ENCODE results near the gene DOCK1. TPM values are rescaled to one million over a fixed set of nuclear protein-coding genes. Genes with fewer than 3 reads are reported as not detected.

The DOCK1 gene
- total RNA-seq, 2 experiments from 2014 or later: 0.13 TPM; not detected in 1

- ChIA-PET POLR2A (no interaction called here), CTCF (no interaction called here)
- no peaks in the 10 kb centered on the region for H3K36me3 Mint-ChIP-seq (ENCODE audit: low read depth)
- no peak overlapping the region for H3K27ac Mint-ChIP-seq
- H3K4me1 Mint-ChIP-seq: no peaks in the 10 kb centered on the region
- H3K27me3 Mint-ChIP-seq: peaks cover 8% of the 10 kb centered on the region
- H3K9me3 Mint-ChIP-seq: peaks cover 4% of the 10 kb centered on the region
- H3K4me3 Mint-ChIP-seq: no peak overlapping the region
- no peak for DNase-seq
Observed at GRCh38 chr10:127200646-127201045, 295.4 kb downstream of the DOCK1 start.

DNA sequence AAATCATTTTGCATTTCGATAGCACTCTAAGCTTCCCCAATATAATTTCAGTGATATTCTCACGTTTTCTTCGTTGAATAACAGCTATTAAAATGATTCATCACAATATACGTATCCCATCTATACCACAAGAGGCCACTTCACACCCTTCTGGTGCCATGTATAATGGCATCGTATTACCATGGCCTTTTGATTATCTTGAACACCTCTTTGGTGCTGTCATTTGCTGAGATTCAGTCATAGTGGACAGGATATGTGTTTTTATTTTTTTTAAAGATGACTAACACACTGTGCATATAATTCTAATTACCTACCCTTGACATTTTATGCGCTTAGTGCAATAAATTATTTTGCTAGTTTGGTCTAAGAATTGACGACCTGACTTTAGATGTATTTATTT is 297.8 kb downstream of the DOCK1 start:
- Mint-ChIP-seq H3K9me3 (peaks cover 4% of the 10 kb centered on the region), H3K27me3 (peaks cover 3% of the 10 kb centered on the region), H3K36me3 (ENCODE audit: low read depth) (no peaks in the 10 kb centered on the region), H3K4me1 (no peaks in the 10 kb centered on the region), H3K4me3 (no peak overlapping the region), H3K27ac (no peak overlapping the region)
- no peak for DNase-seq
- POLR2A ChIA-PET: no interaction called here
- CTCF ChIA-PET: no interaction called here

GRCh38 chr10:127207081-127207480 is 301.9 kb downstream of the DOCK1 start:
- ChIA-PET POLR2A (no interaction called here), CTCF (no interaction called here)
- Mint-ChIP-seq H3K27me3 (no peaks in the 10 kb centered on the region), H3K9me3 (peaks cover 2% of the 10 kb centered on the region), H3K4me3 (no peak overlapping the region), H3K27ac (no peak overlapping the region), H3K4me1 (no peaks in the 10 kb centered on the region), H3K36me3 (ENCODE audit: low read depth) (no peaks in the 10 kb centered on the region)
- DNase-seq: no peak

DNA sequence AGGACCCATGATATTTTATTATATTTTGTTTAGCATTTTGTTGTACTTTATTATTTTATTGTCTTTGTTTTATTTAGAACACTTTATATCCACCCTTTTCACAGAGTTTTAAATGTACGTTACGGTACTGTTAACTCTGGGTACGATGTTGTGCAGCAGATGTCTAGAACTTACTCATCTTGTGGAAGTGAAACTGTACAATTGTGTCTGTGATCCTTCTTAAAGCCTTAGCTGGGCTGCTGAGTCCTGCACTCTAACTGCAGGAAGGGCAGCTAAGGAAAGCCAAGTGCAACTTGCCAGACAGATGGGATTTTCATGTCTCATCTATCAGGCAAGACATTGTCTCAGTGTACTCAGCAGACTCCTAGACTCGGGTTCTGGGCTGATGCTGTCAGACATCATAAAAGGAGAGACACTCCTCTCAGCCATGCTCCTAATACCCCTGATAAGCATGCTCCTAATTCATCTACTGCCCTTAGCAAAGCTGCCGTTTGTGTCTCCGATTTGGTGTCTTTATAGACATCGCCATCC is 305.8 kb downstream of the DOCK1 start:
- DNase-seq: no peak
- Mint-ChIP-seq H3K9me3 (peaks cover 3% of the 10 kb centered on the region), H3K4me3 (no peak overlapping the region), H3K27me3 (no peaks in the 10 kb centered on the region), H3K36me3 (ENCODE audit: low read depth) (no peaks in the 10 kb centered on the region), H3K4me1 (no peaks in the 10 kb centered on the region), H3K27ac (no peak overlapping the region)
- ChIA-PET CTCF (no interaction called here), POLR2A (no interaction called here)

- no peaks in the 10 kb centered on the region for H3K36me3 Mint-ChIP-seq (ENCODE audit: low read depth)
- no peak overlapping the region for H3K27ac Mint-ChIP-seq
- no peak overlapping the region for H3K4me3 Mint-ChIP-seq
- POLR2A ChIA-PET: no interaction called here
- peaks cover 3% of the 10 kb centered on the region for H3K9me3 Mint-ChIP-seq
- H3K4me1 Mint-ChIP-seq: no peaks in the 10 kb centered on the region
- no peaks in the 10 kb centered on the region for H3K27me3 Mint-ChIP-seq
- DNase-seq: no peak
- CTCF ChIA-PET: no interaction called here
Observed at GRCh38 chr10:127215866-127216265, 310.6 kb downstream of the DOCK1 start.

DNA sequence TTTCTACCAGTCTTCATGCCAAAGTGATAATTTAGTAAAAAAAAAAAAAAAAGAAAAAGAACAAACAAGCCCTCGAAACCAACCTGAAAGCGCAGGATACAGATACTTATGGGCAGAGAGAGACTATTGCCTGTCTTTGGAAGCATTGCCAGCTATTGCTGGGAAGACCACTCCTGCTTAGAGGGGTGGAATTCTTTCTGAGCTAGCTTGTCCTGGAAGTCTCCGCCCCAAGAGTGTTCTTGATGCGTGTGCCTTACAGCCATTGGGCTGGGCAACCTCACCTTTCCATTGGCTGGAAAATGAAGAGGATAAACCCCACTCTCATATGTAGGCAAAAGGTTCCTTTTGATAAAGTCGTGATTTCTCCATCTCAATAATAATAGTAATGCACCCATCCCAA is 311.0 kb downstream of the DOCK1 start:
- no peaks in the 10 kb centered on the region for H3K4me1 Mint-ChIP-seq
- ChIA-PET POLR2A (no interaction called here), CTCF (no interaction called here)
- DNase-seq: no peak
- no peaks in the 10 kb centered on the region for H3K36me3 Mint-ChIP-seq (ENCODE audit: low read depth)
- no peaks in the 10 kb centered on the region for H3K27me3 Mint-ChIP-seq
- peaks cover 3% of the 10 kb centered on the region for H3K9me3 Mint-ChIP-seq
- H3K27ac Mint-ChIP-seq: no peak overlapping the region
- no peak overlapping the region for H3K4me3 Mint-ChIP-seq

GRCh38 chr10:127216786-127217185 is 311.6 kb downstream of the DOCK1 start:
- CTCF ChIA-PET: no interaction called here
- H3K9me3 Mint-ChIP-seq: peaks cover 3% of the 10 kb centered on the region
- no peaks in the 10 kb centered on the region for H3K4me1 Mint-ChIP-seq
- POLR2A ChIA-PET: no interaction called here
- no peak overlapping the region for H3K27ac Mint-ChIP-seq
- no peak overlapping the region for H3K4me3 Mint-ChIP-seq
- no peaks in the 10 kb centered on the region for H3K36me3 Mint-ChIP-seq (ENCODE audit: low read depth)
- DNase-seq: no peak
- H3K27me3 Mint-ChIP-seq: no peaks in the 10 kb centered on the region

- DNase-seq: no peak
- no peaks in the 10 kb centered on the region for H3K36me3 Mint-ChIP-seq (ENCODE audit: low read depth)
- CTCF ChIA-PET: no interaction called here
- H3K4me1 Mint-ChIP-seq: no peaks in the 10 kb centered on the region
- no peaks in the 10 kb centered on the region for H3K27me3 Mint-ChIP-seq
- POLR2A ChIA-PET: no interaction called here
- H3K4me3 Mint-ChIP-seq: no peak overlapping the region
- no peak overlapping the region for H3K27ac Mint-ChIP-seq
- peaks cover 3% of the 10 kb centered on the region for H3K9me3 Mint-ChIP-seq
Observed at GRCh38 chr10:127218658-127219057, 313.4 kb downstream of the DOCK1 start.

DNA sequence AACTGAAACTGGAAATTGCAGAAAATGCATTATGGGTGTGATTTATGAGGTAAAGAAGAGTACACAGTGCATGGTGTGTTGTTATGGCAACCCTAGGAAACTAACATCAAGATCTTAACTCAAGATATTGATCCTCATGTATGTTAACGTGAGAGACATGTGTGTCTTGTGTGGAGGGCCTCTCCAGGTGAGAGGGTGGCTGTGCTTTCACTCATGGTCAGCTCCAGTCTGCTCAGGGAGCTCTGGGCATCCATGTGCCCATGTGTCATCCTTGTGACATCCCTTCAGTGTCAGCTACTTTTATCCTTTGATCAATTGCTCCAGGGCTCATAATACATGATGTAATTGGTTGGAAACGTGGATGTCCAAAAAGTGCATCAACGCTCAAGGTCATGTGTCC is 316.1 kb downstream of the DOCK1 start:
- CTCF ChIA-PET: no interaction called here
- POLR2A ChIA-PET: no interaction called here
- Mint-ChIP-seq H3K9me3 (no peaks in the 10 kb centered on the region), H3K4me3 (no peak overlapping the region), H3K27me3 (no peaks in the 10 kb centered on the region), H3K27ac (no peak overlapping the region), H3K4me1 (no peaks in the 10 kb centered on the region), H3K36me3 (ENCODE audit: low read depth) (no peaks in the 10 kb centered on the region)
- DNase-seq: no peak

DNA sequence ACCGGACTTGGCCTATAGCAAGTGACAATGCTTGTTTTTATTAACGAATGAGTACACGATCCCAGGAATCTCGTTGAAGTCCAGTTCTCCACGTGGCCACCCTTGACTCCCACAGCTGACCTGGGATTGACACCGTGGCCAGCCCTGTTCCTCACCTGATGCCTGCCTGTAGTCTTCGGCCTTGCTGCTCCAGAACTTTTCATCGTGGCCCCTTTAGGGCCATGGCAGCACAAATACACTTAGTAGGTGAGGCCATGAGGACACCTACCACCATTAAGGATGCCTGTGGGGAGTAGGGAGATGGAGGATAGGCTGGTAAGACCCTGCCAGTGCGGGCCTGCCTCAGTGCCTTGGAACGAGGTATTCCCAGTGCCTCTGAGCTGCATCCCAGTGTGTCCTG is 321.8 kb downstream of the DOCK1 start:
- POLR2A ChIA-PET: no interaction called here
- H3K9me3 Mint-ChIP-seq: peaks cover 3% of the 10 kb centered on the region
- CTCF ChIA-PET: no interaction called here
- H3K27me3 Mint-ChIP-seq: no peaks in the 10 kb centered on the region
- no peak overlapping the region for H3K27ac Mint-ChIP-seq
- no peaks in the 10 kb centered on the region for H3K36me3 Mint-ChIP-seq (ENCODE audit: low read depth)
- no peak for DNase-seq
- H3K4me3 Mint-ChIP-seq: no peak overlapping the region
- no peaks in the 10 kb centered on the region for H3K4me1 Mint-ChIP-seq

DNA sequence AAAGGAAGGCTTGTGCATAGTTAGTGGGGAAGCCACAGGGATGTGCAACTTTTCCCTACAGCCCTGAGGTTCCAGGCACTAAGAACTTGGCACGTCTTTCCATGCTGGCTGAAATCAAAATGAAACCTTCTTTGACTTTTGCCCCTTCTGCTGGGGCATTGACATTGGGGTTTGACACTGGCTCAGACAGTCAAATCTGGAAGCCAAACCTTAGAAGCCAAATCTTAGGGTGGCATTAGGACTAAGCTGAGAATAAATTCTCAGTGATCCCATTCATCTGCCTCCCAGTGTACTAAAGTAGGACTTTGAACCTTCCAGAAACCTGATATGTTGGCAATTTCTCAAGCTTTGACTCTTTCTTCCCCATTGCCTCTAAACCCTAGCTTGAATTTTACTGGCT is 322.4 kb downstream of the DOCK1 start:
- no peaks in the 10 kb centered on the region for H3K27me3 Mint-ChIP-seq
- no peak for DNase-seq
- no peaks in the 10 kb centered on the region for H3K36me3 Mint-ChIP-seq (ENCODE audit: low read depth)
- CTCF ChIA-PET: no interaction called here
- POLR2A ChIA-PET: no interaction called here
- no peak overlapping the region for H3K4me3 Mint-ChIP-seq
- H3K9me3 Mint-ChIP-seq: peaks cover 3% of the 10 kb centered on the region
- H3K27ac Mint-ChIP-seq: no peak overlapping the region
- H3K4me1 Mint-ChIP-seq: no peaks in the 10 kb centered on the region

DNA sequence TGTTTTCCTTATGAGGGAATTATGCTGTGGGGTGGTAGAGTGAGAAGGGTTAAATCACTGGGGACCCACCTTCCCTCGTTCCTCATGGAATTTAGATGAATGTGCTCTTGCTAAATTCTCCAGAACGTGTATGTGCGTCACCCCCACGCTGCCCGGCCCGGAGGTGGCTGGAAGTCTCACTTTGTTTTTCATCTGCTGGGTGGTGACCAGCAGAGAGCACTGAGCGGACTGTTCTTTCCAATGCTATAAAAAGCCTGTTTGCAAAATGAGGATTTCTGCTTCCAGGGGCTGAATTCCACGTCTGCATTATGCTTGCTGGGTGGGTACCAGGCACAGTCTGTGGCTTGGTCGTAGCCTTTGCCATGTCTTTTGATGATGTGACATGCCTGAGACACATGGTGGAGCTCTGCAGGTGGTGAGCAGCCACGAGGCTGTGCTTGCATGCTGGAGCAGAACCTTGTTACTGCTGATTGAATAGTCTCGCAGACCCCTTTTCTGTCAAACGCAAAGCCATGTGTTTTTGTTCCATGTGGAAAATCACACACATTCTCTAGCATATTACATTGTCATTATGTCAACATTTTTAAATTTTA is 323.1 kb downstream of the DOCK1 start:
- Mint-ChIP-seq H3K9me3 (peaks cover 3% of the 10 kb centered on the region), H3K27ac (no peak overlapping the region), H3K27me3 (no peaks in the 10 kb centered on the region), H3K4me3 (no peak overlapping the region), H3K36me3 (ENCODE audit: low read depth) (no peaks in the 10 kb centered on the region), H3K4me1 (no peaks in the 10 kb centered on the region)
- no peak for DNase-seq
- CTCF ChIA-PET: no interaction called here
- POLR2A ChIA-PET: no interaction called here

DNA sequence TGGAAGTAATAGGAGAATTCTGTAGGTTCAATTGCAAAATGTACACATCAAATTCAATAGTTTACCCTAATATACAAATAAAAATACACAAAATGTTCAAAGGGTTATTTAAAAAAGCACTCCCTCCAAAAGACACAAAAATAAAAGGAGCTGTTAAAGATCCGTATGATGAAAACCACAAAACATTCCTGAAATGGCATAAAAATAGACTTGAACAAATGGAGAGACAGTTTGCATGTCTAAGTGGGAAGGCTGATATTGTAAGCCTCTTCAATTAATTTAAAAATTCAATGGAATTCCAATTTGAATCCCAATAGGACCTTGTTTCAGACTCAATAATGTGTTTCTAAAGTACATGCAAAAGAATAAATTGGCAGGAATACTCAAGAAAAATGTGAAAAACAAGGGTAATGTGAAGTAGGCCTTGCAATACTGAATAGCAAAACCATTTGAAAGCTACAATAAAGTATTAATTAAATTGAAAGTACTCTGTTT is 329.1 kb downstream of the DOCK1 start:
- H3K36me3 Mint-ChIP-seq (ENCODE audit: low read depth): no peaks in the 10 kb centered on the region

DNA sequence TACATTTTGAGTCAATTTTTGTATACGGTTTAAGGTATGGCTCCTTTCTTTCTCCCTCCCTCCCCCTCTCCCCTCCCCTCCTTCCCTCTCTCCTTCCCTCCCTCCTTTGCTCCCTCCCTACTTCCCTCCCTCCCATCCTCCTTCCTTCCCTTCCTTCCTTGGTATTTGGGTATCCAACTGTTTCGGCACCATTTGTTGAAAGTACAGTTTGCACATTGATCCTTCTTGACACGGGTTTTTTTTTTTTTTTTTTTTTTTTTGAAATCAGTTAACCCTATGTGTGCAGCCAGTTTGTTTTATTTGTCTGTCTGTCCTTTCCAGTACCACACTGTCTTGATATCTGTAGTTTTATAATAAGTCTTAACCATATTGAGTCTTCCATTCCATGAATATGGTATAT is 331.0 kb downstream of the DOCK1 start:
- H3K4me3 Mint-ChIP-seq: no peak overlapping the region
- ChIA-PET POLR2A (no interaction called here), CTCF (no interaction called here)
- no peaks in the 10 kb centered on the region for H3K36me3 Mint-ChIP-seq (ENCODE audit: low read depth)
- H3K9me3 Mint-ChIP-seq: no peaks in the 10 kb centered on the region
- no peaks in the 10 kb centered on the region for H3K4me1 Mint-ChIP-seq
- no peak overlapping the region for H3K27ac Mint-ChIP-seq
- no peak for DNase-seq
- H3K27me3 Mint-ChIP-seq: no peaks in the 10 kb centered on the region

More for the DNA sequence above, 329.1 kb downstream of the DOCK1 start:
- no peaks in the 10 kb centered on the region for H3K4me1 Mint-ChIP-seq
- DNase-seq: no peak
- no peak overlapping the region for H3K4me3 Mint-ChIP-seq
- peaks cover 1% of the 10 kb centered on the region for H3K9me3 Mint-ChIP-seq
- H3K27ac Mint-ChIP-seq: no peak overlapping the region
- H3K27me3 Mint-ChIP-seq: no peaks in the 10 kb centered on the region
- ChIA-PET POLR2A (no interaction called here), CTCF (no interaction called here)
